HUES64 (cell line): ENCODE measurements around the gene VKORC1.
"Not testable (repeated sequence)": the region's sequence is repeated elsewhere in the genome, so short reads cannot be mapped to it uniquely, and the experiment has no call there.

ENCODE experiments used
- H3K27ac ChIP-seq: 2 replicates; pipeline ENCODE4 v1.7.0; 2013; ENCODE audit warnings: low read depth, low read length, inconsistent platforms
- H3K27me3 ChIP-seq: 2 replicates; pipeline ENCODE4 v1.6.1; 2013; ENCODE audit warnings: mild to moderate bottlenecking, low read length; ENCODE audit not compliant: insufficient read depth
- H3K36me3 ChIP-seq: 2 replicates; pipeline ENCODE4 v1.6.1; 2013; ENCODE audit warnings: mild to moderate bottlenecking, low read length; ENCODE audit not compliant: insufficient read depth
- H3K4me1 ChIP-seq: 2 replicates; pipeline ENCODE4 v1.6.1; 2013; ENCODE audit warnings: mild to moderate bottlenecking, low read length, moderate library complexity; ENCODE audit not compliant: insufficient read depth
- H3K4me3 ChIP-seq: 2 replicates; pipeline ENCODE4 v1.5.1; 2013; ENCODE audit warnings: mild to moderate bottlenecking, low read length, moderate library complexity
- H3K9ac ChIP-seq: 2 replicates; pipeline ENCODE4 v1.6.1; 2013; ENCODE audit warnings: mild to moderate bottlenecking, low read depth, low read length
- H3K9me3 ChIP-seq: 2 replicates; pipeline ENCODE4 v1.6.1; 2013; ENCODE audit warnings: low read depth, low read length; ENCODE audit not compliant: insufficient read depth
- WGBS: fragments of 150-250, 120-280 bp; methylation state at CpG from one replicate; pipeline ENCODE4 v1.1.7; 2013; ENCODE audit warnings: missing lambda C conversion rate; 5-methylcytosine and 5-hydroxymethylcytosine counted together

The VKORC1 gene

GRCh38 chr16:31100876-31101641 lies 6.5 kb upstream of the VKORC1 start:
- H3K9ac ChIP-seq, H3K4me1 ChIP-seq, H3K36me3 ChIP-seq, H3K4me3 ChIP-seq, H3K9me3 ChIP-seq, H3K27ac ChIP-seq, H3K27me3 ChIP-seq: not testable (repeated sequence)
- 83% methylated on average over 13 of the region's 13 CpGs for WGBS

GRCh38 chr16:31099860-31100638 lies 5.5 kb upstream of the VKORC1 start:
- Histone ChIP-seq H3K27ac (no peak overlapping the region), H3K27me3 (no peaks in the 10 kb centered on the region), H3K4me1 (no peaks in the 10 kb centered on the region), H3K9me3 (no peaks in the 10 kb centered on the region), H3K36me3 (no peaks in the 10 kb centered on the region), H3K4me3 (no peak overlapping the region), H3K9ac (no peak overlapping the region)
- 79% methylated on average over 4 of the region's 4 CpGs for WGBS

- Histone ChIP-seq H3K36me3 (peaks cover 26% of the 10 kb centered on the region), H3K27ac (peak overlapping the region; percentile 88), H3K9ac (peak overlapping the region; percentile 83), H3K4me1 (peaks cover 4% of the 10 kb centered on the region; the same call in 1 of the 2 replicates), H3K9me3 (no peaks in the 10 kb centered on the region), H3K4me3 (peak overlapping the region; percentile 79), H3K27me3 (no peaks in the 10 kb centered on the region)
- under 1% methylated on average over 20 of the region's 20 CpGs for WGBS
Measured at GRCh38 chr16:31094088-31094423, 541 bp downstream of the VKORC1 start.

- H3K4me3 ChIP-seq, result peak overlapping the region; percentile 79
- 16% methylated on average over 16 of the region's 17 CpGs for WGBS
- no peaks in the 10 kb centered on the region for H3K9me3 ChIP-seq
- no peak overlapping the region for H3K27ac ChIP-seq
- H3K4me1 ChIP-seq, result peaks cover 4% of the 10 kb centered on the region; the same call in 1 of the 2 replicates
- H3K36me3 ChIP-seq, result peaks cover 30% of the 10 kb centered on the region
- H3K9ac ChIP-seq, result peak overlapping the region; percentile 83
- no peaks in the 10 kb centered on the region for H3K27me3 ChIP-seq
Measured at GRCh38 chr16:31093132-31093703, 1.4 kb downstream of the VKORC1 start.

- Histone ChIP-seq H3K36me3 (peaks cover 30% of the 10 kb centered on the region), H3K27ac (no peak overlapping the region), H3K9ac (no peak overlapping the region), H3K9me3 (no peaks in the 10 kb centered on the region), H3K4me3 (no peak overlapping the region), H3K27me3 (no peaks in the 10 kb centered on the region), H3K4me1 (peaks cover 4% of the 10 kb centered on the region; the same call in 1 of the 2 replicates)
- WGBS, result 94% methylated on average over 5 of the region's 5 CpGs
Measured at GRCh38 chr16:31092330-31092729, 2.3 kb downstream of the VKORC1 start.

- whole genome bisulfite sequencing, result 87% methylated on average over 2 of the region's 2 CpGs
Measured at GRCh38 chr16:31090540-31090939, 4.1 kb downstream of the VKORC1 start.

GRCh38 chr16:31089199-31089598 lies 5.4 kb downstream of the VKORC1 start:
- Histone ChIP-seq H3K36me3 (peaks cover 42% of the 10 kb centered on the region), H3K4me1 (peaks cover 4% of the 10 kb centered on the region; the same call in 1 of the 2 replicates), H3K9me3 (no peaks in the 10 kb centered on the region), H3K4me3 (no peak overlapping the region), H3K9ac (no peak overlapping the region), H3K27me3 (no peaks in the 10 kb centered on the region), H3K27ac (no peak overlapping the region)
- 98% methylated on average over 8 of the region's 8 CpGs for WGBS

More at GRCh38 chr16:31090540-31090939, 4.1 kb downstream of the VKORC1 start:
- peaks cover 36% of the 10 kb centered on the region for H3K36me3 ChIP-seq
- H3K4me3 ChIP-seq, result no peak overlapping the region
- H3K27ac ChIP-seq, result no peak overlapping the region
- H3K9me3 ChIP-seq, result no peaks in the 10 kb centered on the region
- no peaks in the 10 kb centered on the region for H3K27me3 ChIP-seq
- peaks cover 4% of the 10 kb centered on the region; the same call in 1 of the 2 replicates for H3K4me1 ChIP-seq
- H3K9ac ChIP-seq, result no peak overlapping the region

- no peaks in the 10 kb centered on the region for H3K27me3 ChIP-seq
- no peaks in the 10 kb centered on the region for H3K9me3 ChIP-seq
- peaks cover 4% of the 10 kb centered on the region; the same call in 1 of the 2 replicates for H3K4me1 ChIP-seq
- 92% methylated on average over 15 of the region's 15 CpGs for WGBS
- no peak within 1 kb of the TSS for H3K9ac ChIP-seq
- H3K27ac ChIP-seq, result no peak within 1 kb of the TSS
- no peak within 1 kb of the TSS for H3K4me3 ChIP-seq
- H3K36me3 ChIP-seq, result peaks cover 47% of the 10 kb centered on the region
Measured at GRCh38 chr16:31088459-31089183, 6.0 kb downstream of the VKORC1 start, which contains the start of gene PRSS53. TSS of gene PRSS53 (minus strand) at chr16:31088943. CDS start at chr16:31088809, 134 bp downstream.

- Histone ChIP-seq H3K9ac (no peak overlapping the region), H3K4me3 (no peak overlapping the region), H3K36me3 (peaks cover 53% of the 10 kb centered on the region), H3K4me1 (peaks cover 4% of the 10 kb centered on the region; the same call in 1 of the 2 replicates), H3K9me3 (no peaks in the 10 kb centered on the region), H3K27ac (no peak overlapping the region), H3K27me3 (no peaks in the 10 kb centered on the region)
- WGBS, result 89% methylated on average over 5 of the region's 5 CpGs
Measured at GRCh38 chr16:31087971-31088370, 6.6 kb downstream of the VKORC1 start.

- H3K9ac ChIP-seq, result no peak overlapping the region
- 94% methylated on average over 5 of the region's 8 CpGs for WGBS
- H3K36me3 ChIP-seq, result peaks cover 57% of the 10 kb centered on the region
Measured at GRCh38 chr16:31087481-31087880, 7.1 kb downstream of the VKORC1 start.

GRCh38 chr16:31086629-31086906 lies 8.0 kb downstream of the VKORC1 start:
- 88% methylated on average over 6 of the region's 6 CpGs for WGBS
- Histone ChIP-seq H3K4me1 (no peaks in the 10 kb centered on the region), H3K4me3 (no peak overlapping the region)

More at GRCh38 chr16:31087481-31087880, 7.1 kb downstream of the VKORC1 start:
- Histone ChIP-seq H3K27me3 (no peaks in the 10 kb centered on the region), H3K9me3 (no peaks in the 10 kb centered on the region), H3K27ac (no peak overlapping the region), H3K4me1 (no peaks in the 10 kb centered on the region), H3K4me3 (no peak overlapping the region)

More at GRCh38 chr16:31086629-31086906, 8.0 kb downstream of the VKORC1 start:
- no peaks in the 10 kb centered on the region for H3K27me3 ChIP-seq
- peaks cover 61% of the 10 kb centered on the region for H3K36me3 ChIP-seq
- H3K9me3 ChIP-seq, result no peaks in the 10 kb centered on the region
- H3K9ac ChIP-seq, result no peak overlapping the region
- no peak overlapping the region for H3K27ac ChIP-seq
